Trophoblast cell (in vitro differentiated cells and primary cell): ENCODE data around the gene APMAP.

Experiments
- DNase-seq, 2 donors: peaks; one replicate each; pipeline ENCODE4 v3.0.0-alpha.2; 2016
- H2AFZ ChIP-seq: 2 replicates; pipeline ENCODE4 v1.6.1; 2013; ENCODE audit warnings: low read length, moderate library complexity, mild to moderate bottlenecking; ENCODE audit not compliant: insufficient read depth, poor library complexity
- H2AK5ac ChIP-seq: 2 replicates; pipeline ENCODE4 v1.6.1; 2013; ENCODE audit warnings: mild to moderate bottlenecking, low read length
- H2BK120ac ChIP-seq: 2 replicates; pipeline ENCODE4 v1.6.1; 2013; ENCODE audit warnings: low read length, mild to moderate bottlenecking, moderate library complexity; ENCODE audit not compliant: insufficient read depth, poor library complexity
- H2BK12ac ChIP-seq: 2 replicates; pipeline ENCODE4 v1.6.1; 2013; ENCODE audit warnings: mild to moderate bottlenecking, low read length, moderate library complexity
- H2BK5ac ChIP-seq: 2 replicates; pipeline ENCODE4 v1.6.1; 2013; ENCODE audit warnings: low read length, low read depth, moderate library complexity, mild to moderate bottlenecking; ENCODE audit not compliant: poor library complexity
- H3K14ac ChIP-seq: 2 replicates; pipeline ENCODE4 v1.6.1; 2013; ENCODE audit warnings: mild to moderate bottlenecking, low read length
- H3K18ac ChIP-seq: 2 replicates; pipeline ENCODE4 v1.6.1; 2013; ENCODE audit warnings: mild to moderate bottlenecking, low read length
- H3K23ac ChIP-seq: 2 replicates; pipeline ENCODE4 v1.6.1; 2013; ENCODE audit warnings: low read length
- H3K27ac ChIP-seq: 2 replicates; pipeline ENCODE4 v1.5.1; 2013; ENCODE audit warnings: low read depth, mild to moderate bottlenecking, inconsistent platforms, low read length, moderate library complexity
- H3K27me3 ChIP-seq: 2 replicates; pipeline ENCODE4 v1.6.1; 2013; ENCODE audit warnings: inconsistent platforms, mild to moderate bottlenecking, low read length, moderate library complexity; ENCODE audit not compliant: insufficient read depth
- H3K36me3 ChIP-seq, 2 experiments: 1 replicate in 1 of 2; 2 replicates in 1 of 2; pipeline ENCODE4 v1.6.1; 2013; ENCODE audit warnings: low read length in 2 of 2, mild to moderate bottlenecking in 2 of 2, moderate library complexity in 1 of 2; ENCODE audit not compliant: insufficient read depth in 2 of 2, control insufficient read depth in 1 of 2
- H3K4ac ChIP-seq: 2 replicates; pipeline ENCODE4 v1.6.1; 2013; ENCODE audit warnings: low read depth, mild to moderate bottlenecking, low read length, moderate library complexity
- H3K4me1 ChIP-seq, 2 experiments: 1 replicate in 1 of 2; 2 replicates in 1 of 2; pipeline ENCODE4 v1.6.1; 2013; ENCODE audit warnings: low read length in 2 of 2, mild to moderate bottlenecking in 2 of 2, moderate library complexity in 1 of 2; ENCODE audit not compliant: insufficient read depth in 2 of 2, control insufficient read depth in 1 of 2
- H3K4me2 ChIP-seq: 2 replicates; pipeline ENCODE4 v1.6.1; 2013; ENCODE audit warnings: inconsistent platforms, mild to moderate bottlenecking, low read length, moderate library complexity
- H3K4me3 ChIP-seq: 2 replicates; pipeline ENCODE4 v1.5.1; 2013; ENCODE audit warnings: mild to moderate bottlenecking, low read depth, low read length, inconsistent platforms
- H3K79me1 ChIP-seq: one replicate; pipeline ENCODE4 v1.6.1; 2013; ENCODE audit warnings: low read length
- H3K79me2 ChIP-seq: 2 replicates; pipeline ENCODE4 v1.6.1; 2013; ENCODE audit warnings: low read length, mild to moderate bottlenecking; ENCODE audit not compliant: control insufficient read depth, insufficient read depth, poor library complexity
- H3K9ac ChIP-seq: 2 replicates; pipeline ENCODE4 v1.6.1; 2013; ENCODE audit warnings: mild to moderate bottlenecking, low read length
- H3K9me3 ChIP-seq: 2 replicates; pipeline ENCODE4 v1.6.1; 2013; ENCODE audit warnings: low read depth, mild to moderate bottlenecking, control low read depth, inconsistent platforms, low read length; ENCODE audit not compliant: insufficient read depth
- H4K12ac ChIP-seq: 2 replicates; pipeline ENCODE4 v1.6.1; 2013; ENCODE audit warnings: low read depth, mild to moderate bottlenecking, low read length, moderate library complexity
- H4K8ac ChIP-seq: 2 replicates; pipeline ENCODE4 v1.6.1; 2013; ENCODE audit warnings: low read depth, mild to moderate bottlenecking, low read length, moderate library complexity
- H4K91ac ChIP-seq: one replicate; pipeline ENCODE4 v1.6.1; 2013; ENCODE audit warnings: low read depth, mild to moderate bottlenecking, low read length, moderate library complexity
- WGBS: extraction: QIAGEN DNeasy Blood & Tissue Kit; methylation state at CpG from one replicate; pipeline ENCODE4 v1.1.7; 2013; ENCODE audit warnings: missing lambda C conversion rate; ENCODE audit not compliant: insufficient read length, insufficient coverage; ENCODE audit errors: extremely low coverage; 5-methylcytosine and 5-hydroxymethylcytosine counted together

APMAP gene

DNA sequence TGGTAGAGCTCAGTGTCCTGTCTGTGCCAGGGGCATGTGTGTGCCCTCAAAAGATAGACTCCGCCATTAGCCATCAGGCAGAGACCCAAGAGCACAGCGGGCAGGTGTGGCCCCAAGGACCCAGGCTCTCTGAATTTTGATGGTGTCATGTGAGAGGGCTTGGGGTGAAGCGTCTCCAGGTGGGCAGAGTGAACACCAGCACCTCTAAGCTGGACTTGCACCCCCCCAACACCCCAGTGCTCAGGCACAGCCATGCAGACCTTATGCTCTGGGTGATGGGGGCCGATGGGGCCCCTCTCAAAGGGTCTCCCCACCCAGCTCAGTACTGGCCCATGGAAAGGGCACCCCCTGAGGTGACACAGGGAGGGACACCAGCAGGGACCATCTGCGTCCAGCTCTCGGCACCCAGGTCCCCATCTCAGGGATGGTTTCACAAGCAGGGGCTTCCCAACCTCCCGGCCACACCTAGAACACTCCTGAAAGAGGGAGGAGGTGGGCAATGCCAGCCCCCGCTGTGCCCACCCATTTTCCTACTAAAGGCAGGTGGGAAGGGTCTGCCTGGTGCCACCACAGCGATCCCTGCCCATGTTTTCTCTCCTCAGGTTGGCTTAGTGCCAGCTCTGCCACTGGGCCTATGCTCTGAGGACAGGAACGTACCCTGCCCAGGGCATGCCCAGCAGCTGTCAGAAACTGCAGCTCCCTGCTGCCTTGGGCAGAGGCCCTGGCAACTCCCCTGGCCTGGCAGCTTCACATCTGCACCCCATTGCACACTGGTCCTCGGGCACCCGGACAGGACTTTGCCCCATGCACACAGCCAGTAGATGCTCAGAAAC is 40.0 kb downstream of the APMAP start:
- Histone ChIP-seq H3K4me2 (no peak overlapping the region), H3K79me2 (no peaks in the 10 kb centered on the region), H3K27me3 (no peaks in the 10 kb centered on the region), H2BK12ac (no peak overlapping the region), H3K27ac (no peak overlapping the region), H3K23ac (no peak overlapping the region), H3K4me1 (peaks cover 13 to 14% of the 10 kb centered on the region in 2 experiments), H3K14ac (no peak overlapping the region), H2BK5ac (no peak overlapping the region), H3K4ac (no peak overlapping the region), H3K36me3 (no peaks in the 10 kb centered on the region), H3K79me1 (no peaks in the 10 kb centered on the region), H4K91ac (no peak overlapping the region), H3K9me3 (peaks cover 2% of the 10 kb centered on the region), H4K12ac (no peak overlapping the region), H2BK120ac (no peak overlapping the region), H2AFZ (no peak overlapping the region), H3K18ac (no peak overlapping the region), H3K9ac (no peak overlapping the region), H3K4me3 (no peak overlapping the region), H2AK5ac (no peak overlapping the region), H4K8ac (no peak overlapping the region)
- no peak for DNase-seq
- no CpG with 5 or more reads among the region's 12 CpGs for WGBS

- H3K27me3 ChIP-seq: no peaks in the 10 kb centered on the region
- no peak overlapping the region for H4K91ac ChIP-seq
- no peak overlapping the region for H4K8ac ChIP-seq
- H3K14ac ChIP-seq: no peak overlapping the region
- no peak overlapping the region for H2BK5ac ChIP-seq
- H3K9me3 ChIP-seq: peaks cover 2% of the 10 kb centered on the region
- no peak overlapping the region for H3K4me2 ChIP-seq
- no peak overlapping the region for H3K23ac ChIP-seq
- H3K79me2 ChIP-seq: no peaks in the 10 kb centered on the region
- H3K4ac ChIP-seq: no peak overlapping the region
- H3K36me3 ChIP-seq: no peaks in the 10 kb centered on the region
- DNase-seq: no peak
- no peak overlapping the region for H3K9ac ChIP-seq
- H3K27ac ChIP-seq: no peak overlapping the region
- H3K4me3 ChIP-seq: no peak overlapping the region
- WGBS: no CpG with 5 or more reads among the region's 11 CpGs
- no peak overlapping the region for H2AFZ ChIP-seq
- H4K12ac ChIP-seq: no peak overlapping the region
- H3K4me1 ChIP-seq: peaks cover 13 to 14% of the 10 kb centered on the region in 2 experiments
- no peak overlapping the region for H3K18ac ChIP-seq
- no peak overlapping the region for H2BK120ac ChIP-seq
- H2BK12ac ChIP-seq: no peak overlapping the region
- no peak overlapping the region for H2AK5ac ChIP-seq
- no peaks in the 10 kb centered on the region for H3K79me1 ChIP-seq
Measured at GRCh38 chr20:24951536-24952083, 40.9 kb downstream of the APMAP start.

GRCh38 chr20:24950836-24951525 is 41.6 kb downstream of the APMAP start:
- peaks cover 13 to 14% of the 10 kb centered on the region in 2 experiments for H3K4me1 ChIP-seq
- H3K79me2 ChIP-seq: no peaks in the 10 kb centered on the region
- H3K4ac ChIP-seq: no peak overlapping the region

DNA sequence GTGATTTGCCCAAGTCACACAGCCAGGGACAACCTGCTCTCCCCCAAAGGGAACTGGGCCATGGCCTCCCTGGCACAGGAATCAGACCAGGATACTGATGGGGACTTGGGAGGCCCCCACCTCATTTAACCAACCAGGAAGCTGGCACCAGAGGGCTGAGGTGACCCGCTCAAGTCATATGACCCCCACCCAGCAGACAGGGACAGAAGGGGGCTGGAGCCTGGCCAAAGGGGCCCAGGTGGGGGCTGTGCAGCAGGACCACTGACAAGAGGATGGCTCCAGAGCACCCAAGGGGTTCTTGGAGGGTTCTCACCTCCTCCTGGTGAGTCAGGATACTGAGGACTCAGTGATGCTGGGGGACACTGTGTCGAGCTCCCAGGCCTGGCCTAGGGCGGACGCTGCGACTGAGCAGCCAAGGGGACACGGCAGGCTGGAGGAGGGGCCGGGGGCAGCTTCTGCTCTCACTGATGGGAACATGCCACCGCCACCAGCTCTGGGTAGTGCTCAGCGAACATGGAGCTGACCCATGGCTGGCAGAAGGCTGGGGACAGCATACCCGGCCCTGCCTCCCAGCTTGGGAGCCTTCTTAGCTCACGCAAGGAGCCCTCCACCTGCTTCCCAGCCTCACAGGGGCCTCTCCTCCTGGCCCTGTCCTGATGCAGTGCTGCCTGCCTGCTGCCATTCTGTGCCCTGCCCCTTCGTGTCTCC is 42.3 kb downstream of the APMAP start:
- Histone ChIP-seq H3K27me3 (no peaks in the 10 kb centered on the region), H4K8ac (no peak overlapping the region), H3K27ac (no peak overlapping the region), H3K79me2 (no peaks in the 10 kb centered on the region), H3K4me2 (no peak overlapping the region), H3K23ac (no peak overlapping the region), H2AK5ac (peak overlapping the region; percentile 28), H2BK5ac (no peak overlapping the region), H2AFZ (no peak overlapping the region), H3K4me1 (peaks cover 13 to 14% of the 10 kb centered on the region in 2 experiments), H3K36me3 (no peaks in the 10 kb centered on the region), H3K9me3 (peaks cover 2% of the 10 kb centered on the region), H4K12ac (no peak overlapping the region), H3K79me1 (no peaks in the 10 kb centered on the region), H3K4me3 (no peak overlapping the region), H3K4ac (no peak overlapping the region), H2BK12ac (no peak overlapping the region), H2BK120ac (peak overlapping the region; percentile 57), H4K91ac (peak overlapping the region; percentile 29), H3K14ac (peak overlapping the region; percentile 41), H3K9ac (no peak overlapping the region), H3K18ac (no peak overlapping the region)
- no peak for DNase-seq
- WGBS: no CpG with 5 or more reads among the region's 12 CpGs

More at GRCh38 chr20:24950836-24951525, 41.6 kb downstream of the APMAP start:
- no peak overlapping the region for H3K18ac ChIP-seq
- H3K27ac ChIP-seq: no peak overlapping the region
- H3K79me1 ChIP-seq: no peaks in the 10 kb centered on the region
- H2AK5ac ChIP-seq: peak overlapping the region; percentile 28
- H2BK5ac ChIP-seq: no peak overlapping the region
- H2BK120ac ChIP-seq: no peak overlapping the region
- no peak overlapping the region for H2AFZ ChIP-seq
- H2BK12ac ChIP-seq: no peak overlapping the region
- no peak overlapping the region for H3K4me2 ChIP-seq
- DNase-seq: no peak
- H3K23ac ChIP-seq: no peak overlapping the region
- no peak overlapping the region for H3K9ac ChIP-seq
- WGBS: no CpG with 5 or more reads among the region's 16 CpGs
- no peak overlapping the region for H4K12ac ChIP-seq
- H3K36me3 ChIP-seq: no peaks in the 10 kb centered on the region
- H4K8ac ChIP-seq: no peak overlapping the region
- H3K4me3 ChIP-seq: no peak overlapping the region
- H3K9me3 ChIP-seq: peaks cover 2% of the 10 kb centered on the region
- peak overlapping the region; percentile 41 for H3K14ac ChIP-seq
- no peaks in the 10 kb centered on the region for H3K27me3 ChIP-seq
- H4K91ac ChIP-seq: peak overlapping the region; percentile 29
